Measurements from ENCODE around the gene SDK1.

DNA sequence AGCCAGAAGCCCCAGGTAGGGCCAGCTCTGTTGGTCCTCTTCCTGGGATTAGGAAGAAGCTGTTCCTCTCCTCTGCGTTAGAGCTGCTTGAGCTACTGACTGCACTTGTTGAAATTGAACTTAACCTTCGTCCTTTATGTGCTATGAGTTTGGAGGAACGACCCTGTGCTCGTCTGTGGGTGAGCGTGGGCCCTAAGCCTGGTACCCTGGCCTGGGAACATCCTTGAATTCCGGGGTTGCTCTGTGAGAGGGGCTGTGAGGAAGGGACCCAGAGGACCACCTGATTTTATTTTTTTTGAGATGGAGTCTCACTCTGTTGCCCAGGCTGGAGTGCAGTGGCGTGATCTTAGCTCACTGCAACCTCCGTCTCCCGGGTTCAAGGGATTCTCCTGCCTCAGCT lies 933.8 kb downstream of the SDK1 start:
- TF ChIP-seq CTCF (IDR thresholded peaks at IDR 0.05): no peak
- no peak for TF ChIP-seq POLR2A (IDR thresholded peaks at IDR 0.05)
